H9 (cell line): ENCODE data around the gene ANAPC2. TPM values are rescaled to one million over a fixed set of nuclear protein-coding genes. Genes with fewer than 3 reads are reported as not detected.

Experiments
- DNase-seq: peaks from one replicate; pipeline ENCODE4 v3.0.0-alpha.2; 2017
- H2AFZ ChIP-seq: one replicate; pipeline ENCODE4 v1.6.1; 2013; ENCODE audit warnings: mild to moderate bottlenecking, low read length, control low read depth, moderate library complexity
- H2AK5ac ChIP-seq: 2 replicates; pipeline ENCODE4 v1.6.1; 2013; ENCODE audit warnings: low read length, control low read depth, mixed read lengths; ENCODE audit not compliant: insufficient read length
- H2BK120ac ChIP-seq: one replicate; pipeline ENCODE4 v1.6.1; 2013; ENCODE audit warnings: low read depth, mild to moderate bottlenecking, low read length, control low read depth, inconsistent platforms; ENCODE audit not compliant: poor library complexity, severe bottlenecking
- H2BK12ac ChIP-seq: 2 replicates; pipeline ENCODE4 v1.6.1; 2013; ENCODE audit warnings: low read length, control low read depth, mixed read lengths, low read depth; ENCODE audit not compliant: insufficient read length
- H2BK15ac ChIP-seq: 2 replicates; pipeline ENCODE4 v1.6.1; 2013; ENCODE audit warnings: low read depth, low read length, control low read depth
- H2BK20ac ChIP-seq: one replicate; pipeline ENCODE4 v1.6.1; 2013; ENCODE audit warnings: low read depth, mild to moderate bottlenecking, low read length, control low read depth, inconsistent platforms; ENCODE audit not compliant: poor library complexity, severe bottlenecking
- H2BK5ac ChIP-seq: 2 replicates; pipeline ENCODE4 v1.6.1; 2013; ENCODE audit warnings: low read length, control low read depth, mixed read lengths; ENCODE audit not compliant: insufficient read length
- H3K14ac ChIP-seq: 2 replicates; pipeline ENCODE4 v1.6.1; 2013; ENCODE audit warnings: low read length, control low read depth; ENCODE audit not compliant: insufficient read depth
- H3K18ac ChIP-seq: 2 replicates; pipeline ENCODE4 v1.6.1; 2013; ENCODE audit warnings: low read depth, mild to moderate bottlenecking, mixed read lengths, low read length, control low read depth; ENCODE audit not compliant: insufficient read length
- H3K23ac ChIP-seq: 2 replicates; pipeline ENCODE4 v1.6.1; 2013; ENCODE audit warnings: low read length, control low read depth, mixed read lengths, low read depth; ENCODE audit not compliant: insufficient read length
- H3K23me2 ChIP-seq: 2 replicates; pipeline ENCODE4 v1.6.1; 2013; ENCODE audit warnings: low read depth, mild to moderate bottlenecking, mixed read lengths, low read length, control low read depth; ENCODE audit not compliant: insufficient read length, poor library complexity, severe bottlenecking
- H3K27ac ChIP-seq: 2 replicates; pipeline ENCODE4 v1.5.1; 2013; ENCODE audit warnings: low read length, control low read depth, mixed read lengths, low read depth; ENCODE audit not compliant: insufficient read length
- H3K27me3 ChIP-seq: 2 replicates; pipeline ENCODE4 v1.6.1; 2013; ENCODE audit warnings: low read length, control low read depth, inconsistent platforms; ENCODE audit not compliant: insufficient read depth
- H3K4ac ChIP-seq: 2 replicates; pipeline ENCODE4 v1.6.1; 2013; ENCODE audit warnings: low read depth, mild to moderate bottlenecking, control low read depth, inconsistent platforms, low read length, moderate library complexity
- H3K4me1 ChIP-seq: 2 replicates; pipeline ENCODE4 v1.6.1; 2013; ENCODE audit warnings: low read length, control low read depth, inconsistent platforms; ENCODE audit not compliant: insufficient read depth
- H3K4me2 ChIP-seq: 2 replicates; pipeline ENCODE4 v1.6.1; 2013; ENCODE audit warnings: low read length, control low read depth, mixed read lengths; ENCODE audit not compliant: insufficient read length, insufficient read depth
- H3K56ac ChIP-seq: 2 replicates; pipeline ENCODE4 v1.6.1; 2013; ENCODE audit warnings: low read depth, mild to moderate bottlenecking, mixed read lengths, low read length, control low read depth; ENCODE audit not compliant: insufficient read length
- H3K79me1 ChIP-seq: 2 replicates; pipeline ENCODE4 v1.6.1; 2013; ENCODE audit warnings: low read depth, mild to moderate bottlenecking, moderate library complexity, low read length, control low read depth, inconsistent platforms; ENCODE audit not compliant: insufficient read depth, poor library complexity, severe bottlenecking
- H3K79me2 ChIP-seq: 2 replicates; pipeline ENCODE4 v1.6.1; 2013; ENCODE audit warnings: low read length, control low read depth, inconsistent platforms; ENCODE audit not compliant: insufficient read depth
- H3K9ac ChIP-seq: 2 replicates; pipeline ENCODE4 v1.6.1; 2013; ENCODE audit warnings: low read length, control low read depth, mixed read lengths; ENCODE audit not compliant: insufficient read length; ENCODE audit errors: extremely low read depth
- H3K9me3 ChIP-seq: one replicate; pipeline ENCODE4 v1.6.1; 2013; ENCODE audit warnings: low read depth, low read length, inconsistent platforms; ENCODE audit not compliant: control insufficient read depth
- H3T11ph ChIP-seq: one replicate; pipeline ENCODE4 v1.6.1; 2013; ENCODE audit warnings: mild to moderate bottlenecking, low read length, control low read depth, inconsistent platforms
- H4K20me1 ChIP-seq: one replicate; pipeline ENCODE4 v1.6.1; 2013; ENCODE audit not compliant: control insufficient read depth, insufficient read length, insufficient read depth
- H4K5ac ChIP-seq: 2 replicates; pipeline ENCODE4 v1.6.1; 2013; ENCODE audit warnings: low read depth, mild to moderate bottlenecking, mixed read lengths, low read length, control low read depth; ENCODE audit not compliant: insufficient read length
- H4K8ac ChIP-seq: replicated peaks from 2 replicates; pipeline ENCODE4 v1.6.1; 2013; ENCODE audit warnings: low read length, control low read depth, mixed read lengths, low read depth; ENCODE audit not compliant: insufficient read length
- H4K91ac ChIP-seq: 2 replicates; pipeline ENCODE4 v1.6.1; 2013; ENCODE audit warnings: low read depth, mild to moderate bottlenecking, moderate library complexity, mixed read lengths, low read length, control low read depth; ENCODE audit not compliant: insufficient read length
- H3K27ac Mint-ChIP-seq, 3 experiments: 2 replicates in 2 of 3; 3 replicates in 1 of 3; pipeline ENCODE4 v1.8.0; 2020 to 2021; ENCODE audit warnings: mixed read lengths in 3 of 3, mild to moderate bottlenecking in 1 of 3, moderate library complexity in 1 of 3
- H3K27me3 Mint-ChIP-seq: 2 replicates; pipeline ENCODE4 v1.8.0; 2021; ENCODE audit warnings: low read depth, mild to moderate bottlenecking, moderate library complexity, mixed read lengths
- H3K36me3 Mint-ChIP-seq, 3 experiments: 2 replicates in 2 of 3; 3 replicates in 1 of 3; pipeline ENCODE4 v1.8.0; 2020 to 2021; ENCODE audit warnings: low read depth in 3 of 3, mixed read lengths in 3 of 3; ENCODE audit not compliant: insufficient read depth in 1 of 3
- H3K4me1 Mint-ChIP-seq, 2 experiments: 2 replicates each; pipeline ENCODE4 v1.8.0; 2020; ENCODE audit warnings: mixed read lengths in 2 of 2
- H3K4me3 Mint-ChIP-seq, 2 experiments: 2 replicates in 1 of 2; 3 replicates in 1 of 2; pipeline ENCODE4 v1.8.0; 2020 to 2021; ENCODE audit warnings: mild to moderate bottlenecking in 2 of 2, mixed read lengths in 2 of 2, moderate library complexity in 1 of 2
- H3K9me3 Mint-ChIP-seq, 2 experiments: 2 replicates in 1 of 2; 3 replicates in 1 of 2; pipeline ENCODE4 v1.8.0; 2020; ENCODE audit warnings: mild to moderate bottlenecking in 2 of 2, mixed read lengths in 2 of 2, moderate library complexity in 1 of 2
- CTCF ChIP-seq: fragments of 200-600 bp; sonication (generic); conservative IDR thresholded peaks from 3 replicates; pipeline ENCODE4 v1.8.0; 2021; ENCODE audit warnings: antibody characterized with exemption, mild to moderate bottlenecking
- WGBS: extraction: QIAGEN DNeasy Blood & Tissue Kit; methylation state at CpG from one replicate; pipeline ENCODE4 v1.1.7; 2013; ENCODE audit warnings: missing lambda C conversion rate, low lambda C conversion rate, mixed read lengths; ENCODE audit not compliant: insufficient read length; ENCODE audit errors: extremely low coverage; 5-methylcytosine and 5-hydroxymethylcytosine counted together
- total RNA-seq: library from RNA; stranded (reverse); gene quantifications from 2 replicates; pipeline ENCODE4 v1.2.1, GENCODE V29; 2021

ANAPC2 gene
- total RNA-seq, 1 experiment from 2014 or later = 54.8 TPM

- Histone ChIP-seq H3K18ac (no peak overlapping the region), H4K5ac (no peak overlapping the region), H4K91ac (no peak overlapping the region), H3K27ac (no peak overlapping the region), H3K79me2 (no peaks in the 10 kb centered on the region), H3K27me3 (no peaks in the 10 kb centered on the region), H4K8ac (no peak overlapping the region), H3K4ac (no peak overlapping the region), H3K56ac (no peak overlapping the region), H2BK15ac (no peak overlapping the region), H3K14ac (no peak overlapping the region), H2AK5ac (no peak overlapping the region), H2AFZ (no peak overlapping the region), H3K9ac (no peak overlapping the region), H3K9me3 (no peaks in the 10 kb centered on the region), H2BK5ac (no peak overlapping the region), H2BK12ac (no peak overlapping the region), H3K4me2 (no peak overlapping the region), H3K23ac (no peak overlapping the region), H2BK20ac (no peak overlapping the region), H3K79me1 (no peaks in the 10 kb centered on the region), H3T11ph (no peak overlapping the region), H3K23me2 (no peaks in the 10 kb centered on the region), H3K4me1 (peaks cover 2% of the 10 kb centered on the region; the same call in 1 of the 2 replicates), H2BK120ac (no peak overlapping the region), H4K20me1 (no peaks in the 10 kb centered on the region)
- DNase-seq = no peak
- Mint-ChIP-seq H3K36me3 (no peaks in the 10 kb centered on the region), H3K4me3 (no peak overlapping the region), H3K9me3 (no peaks in the 10 kb centered on the region), H3K27me3 (peaks cover 7% of the 10 kb centered on the region), H3K27ac (no peak overlapping the region), H3K4me1 (peaks cover 7 to 11% of the 10 kb centered on the region in 2 experiments)
- WGBS = no CpG with 5 or more reads among the region's 10 CpGs
- TF ChIP-seq CTCF = no peak
Observed at GRCh38 chr9:137232101-137232500, 43.7 kb upstream of the ANAPC2 start.
